ENCODE results near the gene TMEM41B. TPM values are rescaled to one million over a fixed set of nuclear protein-coding genes. Genes with fewer than 3 reads are reported as not detected.

TMEM41B gene
- total and polyA plus RNA-seq, 2 of the 8 experiments (the other 6 are each of a cell fraction or from before 2014, with no cell fraction given), result 24.3 to 50.1 TPM

- Histone ChIP-seq H2BK12ac (ENCODE audit: low read depth, low read length) (no peak overlapping the region), H3K4ac (replicated peaks; ENCODE audit: insufficient read length, low read depth, low read length) (no peak overlapping the region), H4K91ac (replicated peaks; ENCODE audit: insufficient read length, low read length) (no peak overlapping the region), H2BK20ac (ENCODE audit: low read length) (no peak overlapping the region), H3K14ac (ENCODE audit: insufficient read length) (no peak overlapping the region), H3K23ac (ENCODE audit: insufficient read length) (no peak overlapping the region), H3K4me3 (ENCODE audit: extremely low read depth in 1 of 4, insufficient read depth in 2 of 4, low read depth in 3 of 4, low read length in 4 of 4) (no peak overlapping the region), H3K9me3 (ENCODE audit: insufficient read depth in 2 of 2, low read depth in 1 of 2, low read length in 1 of 2) (no peaks in the 10 kb centered on the region), H4K8ac (ENCODE audit: extremely low read depth, insufficient read depth, low read length) (no peak overlapping the region), H4K5ac (ENCODE audit: insufficient read length, low read depth, low read length) (no peak overlapping the region), H3K4me2 (ENCODE audit: insufficient read depth in 1 of 2, low read depth in 2 of 2, low read length in 2 of 2) (no peak overlapping the region), H3K9ac (replicated peaks in 1 of 4; ENCODE audit: extremely low read depth in 1 of 4, low read depth in 3 of 4, low read length in 3 of 4) (no peak overlapping the region), H2BK120ac (replicated peaks; ENCODE audit: low read depth, low read length) (no peak overlapping the region), H3K27me3 (replicated peaks in 1 of 4; ENCODE audit: control insufficient read depth in 3 of 4, extremely low read depth in 1 of 4, insufficient read depth in 3 of 4, low read length in 3 of 4) (no peaks in the 10 kb centered on the region), H2BK15ac (ENCODE audit: low read length) (no peak overlapping the region), H3K4me1 (replicated peaks in 1 of 4; ENCODE audit: control insufficient read depth in 3 of 4, insufficient read depth in 4 of 4, low read length in 3 of 4) (no peaks in the 10 kb centered on the region), H3K18ac (ENCODE audit: extremely low read depth, low read length) (no peak overlapping the region), H4K20me1 (replicated peaks in 1 of 2; ENCODE audit: control insufficient read depth in 1 of 2, insufficient read depth in 2 of 2, low read length in 2 of 2) (peaks cover 2 to 8% of the 10 kb centered on the region in 2 experiments), H3K79me1 (ENCODE audit: low read depth, low read length) (peaks cover 4% of the 10 kb centered on the region; the same call in 1 of the 2 replicates), H3K23me2 (ENCODE audit: low read depth, low read length) (no peaks in the 10 kb centered on the region), H2BK5ac (ENCODE audit: low read depth, low read length) (no peak overlapping the region), H2AK5ac (ENCODE audit: low read depth, low read length) (no peak overlapping the region), H3K79me2 (ENCODE audit: control insufficient read depth in 1 of 2, insufficient read depth in 2 of 2, low read length in 2 of 2) (peaks cover 0 to 80% of the 10 kb centered on the region in 2 experiments; a peak in 2 of 4 replicates), H3K27ac (ENCODE audit: low read depth, low read length) (no peak overlapping the region), H3K36me3 (ENCODE audit: control insufficient read depth in 2 of 4, insufficient read depth in 4 of 4, low read length in 3 of 4) (no peaks in the 10 kb centered on the region; a peak in 1 of 8 replicates), H2AFZ (ENCODE audit: low read length) (no peak overlapping the region), H3K56ac (replicated peaks; ENCODE audit: insufficient read length, low read depth, low read length) (no peak overlapping the region)
- FAIRE-seq, result no peak
- WGBS, 2 experiments (ENCODE audit: extremely low coverage in 1 of 2, insufficient coverage in 1 of 2, insufficient read length in 1 of 2, insufficient replicate concordance in 2 of 2, low coverage in 1 of 2, low lambda C conversion rate in 2 of 2, missing lambda C conversion rate in 1 of 2), result 96% methylated on average over 2 of the region's 2 CpGs; no CpG with 5 or more reads in 1 of the 2 experiments
- POLR2A ChIA-PET (ENCODE audit: partially characterized antibody), result interaction anchor here (1.5 kb wide), 2 partner anchors 11 to 14 kb away, joined by 4 to 5 read pairs; no protein-coding TSS in a partner anchor
- DNase-seq (ENCODE audit: low read depth in 1 of 2, low spot score in 2 of 2), result no peak
- CTCF ChIA-PET (ENCODE audit: partially characterized antibody), result interaction anchor here (1.1 kb wide), 1 partner anchor 9 kb away, joined by 3 read pairs; no protein-coding TSS in a partner anchor
- TF ChIP-seq TAF7 (optimal IDR thresholded peaks at IDR 0.05; ENCODE audit: borderline replicate concordance, low read depth, low read length) (no peak), CEBPB (IDR thresholded peaks at IDR 0.05; ENCODE audit: low read depth, low read length) (no peak), ATF2 (IDR thresholded peaks at IDR 0.05; ENCODE audit: low read length) (no peak), GTF2F1 (IDR thresholded peaks at IDR 0.05; ENCODE audit: borderline replicate concordance, low read depth, low read length) (no peak), RXRA (IDR thresholded peaks at IDR 0.05; ENCODE audit: insufficient read depth, low read depth, low read length) (no peak), MAX (IDR thresholded peaks at IDR 0.05) (no peak), NRF1 (IDR thresholded peaks at IDR 0.05; ENCODE audit: low read depth, low read length) (no peak), HDAC2 (IDR thresholded peaks at IDR 0.05; ENCODE audit: borderline replicate concordance in 1 of 2, low read depth in 2 of 2, low read length in 2 of 2) (no peak), CHD2 (IDR thresholded peaks at IDR 0.05; ENCODE audit: low read length) (no peak), PHF8 (conservative IDR thresholded peaks at IDR 0.05; ENCODE audit: low read depth, low read length) (no peak), NANOG (IDR thresholded peaks at IDR 0.05; ENCODE audit: insufficient read depth, low read depth, low read length, poor library complexity, severe bottlenecking) (no peak), TAF1 (IDR thresholded peaks at IDR 0.05; ENCODE audit: low read depth, low read length) (no peak)
These were observed 64.2 kb downstream of the TMEM41B start for GRCh38 chr11:9250139-9250582.

Data from H1 (cell line).